CMK (cell line): Measurements from ENCODE around the gene TNS2.
"Not testable (repeated sequence)": the region's sequence is repeated elsewhere in the genome, so short reads cannot be mapped to it uniquely, and the experiment has no call there.

Source experiments
- DNase-seq: peaks from one replicate; pipeline ENCODE4 v3.0.0-alpha.2; 2010; ENCODE audit warnings: low read depth

The TNS2 gene

GRCh38 chr12:53069621-53070410 lies 20.0 kb downstream of the TNS2 start:
- DNase-seq: no peak

DNA sequence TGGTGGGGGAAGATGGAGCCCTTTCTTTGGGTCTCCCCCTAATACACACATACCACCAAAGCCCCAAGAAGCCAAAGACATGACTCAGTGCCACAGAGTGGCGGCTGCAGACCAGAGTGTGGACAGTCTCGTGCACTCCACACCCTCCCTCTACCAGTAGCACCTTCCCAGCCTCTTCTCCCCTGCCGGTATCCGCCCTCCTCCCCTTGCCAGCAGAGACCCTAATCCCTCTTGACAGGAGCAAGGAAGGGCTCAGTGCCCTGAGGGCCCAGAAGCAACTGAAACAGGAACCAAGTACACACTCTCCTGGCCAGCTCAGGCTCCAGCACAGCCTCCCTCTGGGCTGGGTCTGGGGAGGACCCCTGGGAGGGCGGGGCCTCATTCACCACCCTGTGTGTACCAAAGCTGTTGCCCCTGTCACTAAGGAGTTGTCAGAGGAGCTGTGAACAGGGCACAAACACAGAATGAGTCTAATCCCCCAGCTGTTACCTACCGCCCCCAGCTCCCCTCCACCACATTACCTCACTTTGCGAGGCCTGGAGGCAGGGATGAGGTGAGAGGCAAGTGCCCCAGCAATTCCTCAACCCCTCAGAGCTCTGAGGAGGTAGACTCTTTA lies 21.1 kb downstream of the TNS2 start:
- no peak for DNase-seq

DNA sequence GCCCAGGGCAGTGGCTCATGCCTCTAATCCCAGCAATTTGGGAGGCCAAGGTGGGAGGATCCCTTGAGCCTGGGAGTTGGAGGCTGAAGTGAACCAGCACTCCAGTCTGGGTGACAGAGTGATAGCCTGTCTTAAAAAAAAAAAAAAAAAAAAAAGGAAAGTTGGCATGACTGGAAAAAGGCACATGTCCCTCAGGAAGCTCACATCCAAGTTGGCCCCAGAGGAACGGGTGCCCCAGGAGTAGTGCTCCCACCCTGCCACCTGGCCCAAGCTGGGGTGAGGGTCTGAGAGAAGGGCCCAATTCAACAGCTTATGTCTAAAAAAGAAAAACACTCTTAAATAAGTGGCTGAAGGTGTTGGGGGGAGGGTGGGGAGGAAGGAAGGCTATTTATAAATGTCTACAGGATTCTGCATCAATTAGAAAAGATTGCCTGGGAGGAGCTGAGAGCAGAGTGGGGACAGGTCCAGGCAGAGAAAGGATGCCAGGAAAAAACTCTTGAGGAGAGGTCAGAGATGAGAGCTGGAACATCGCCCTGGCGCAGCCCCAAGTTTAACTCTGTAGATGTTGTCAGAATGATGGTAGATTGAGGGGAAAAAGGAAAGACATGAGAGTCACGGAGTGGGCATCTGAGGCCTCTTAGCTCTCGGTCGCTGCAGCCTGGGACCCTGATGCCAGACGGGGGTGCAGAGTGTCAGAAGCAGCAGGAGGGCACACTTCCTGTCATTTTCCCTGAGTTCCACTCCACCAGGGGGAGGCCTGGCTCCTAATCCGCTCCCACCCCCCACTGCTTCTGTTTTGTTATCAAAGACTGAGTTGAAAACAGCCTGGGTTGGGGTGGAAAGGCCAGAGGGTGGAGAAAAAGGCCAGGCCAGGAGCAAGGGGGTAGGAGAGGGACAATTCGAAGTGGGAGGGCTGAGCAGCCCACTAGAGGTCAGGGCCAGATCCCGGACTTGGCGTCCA lies 22.0 kb downstream of the TNS2 start:
- DNase-seq: no peak

DNA sequence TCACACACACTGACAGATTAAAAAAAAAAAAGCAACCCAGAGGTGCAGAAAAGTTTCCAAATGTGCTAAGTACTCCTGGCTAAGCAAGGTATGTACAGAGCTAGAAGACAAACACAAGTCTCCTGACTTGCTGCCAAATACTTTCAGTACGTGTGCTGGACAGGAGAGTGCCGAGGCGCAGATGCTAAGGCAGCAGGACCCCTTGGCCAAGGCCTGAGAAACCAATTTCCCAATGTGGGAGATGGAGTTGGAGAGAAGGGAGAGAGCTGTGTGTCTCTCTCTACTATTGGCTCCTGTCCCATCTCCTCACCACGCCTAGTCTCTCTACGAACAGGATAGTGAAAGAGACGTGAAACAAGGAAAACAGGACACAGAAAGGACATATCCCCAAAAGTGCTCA lies 24.0 kb downstream of the TNS2 start:
- no peak for DNase-seq

DNA sequence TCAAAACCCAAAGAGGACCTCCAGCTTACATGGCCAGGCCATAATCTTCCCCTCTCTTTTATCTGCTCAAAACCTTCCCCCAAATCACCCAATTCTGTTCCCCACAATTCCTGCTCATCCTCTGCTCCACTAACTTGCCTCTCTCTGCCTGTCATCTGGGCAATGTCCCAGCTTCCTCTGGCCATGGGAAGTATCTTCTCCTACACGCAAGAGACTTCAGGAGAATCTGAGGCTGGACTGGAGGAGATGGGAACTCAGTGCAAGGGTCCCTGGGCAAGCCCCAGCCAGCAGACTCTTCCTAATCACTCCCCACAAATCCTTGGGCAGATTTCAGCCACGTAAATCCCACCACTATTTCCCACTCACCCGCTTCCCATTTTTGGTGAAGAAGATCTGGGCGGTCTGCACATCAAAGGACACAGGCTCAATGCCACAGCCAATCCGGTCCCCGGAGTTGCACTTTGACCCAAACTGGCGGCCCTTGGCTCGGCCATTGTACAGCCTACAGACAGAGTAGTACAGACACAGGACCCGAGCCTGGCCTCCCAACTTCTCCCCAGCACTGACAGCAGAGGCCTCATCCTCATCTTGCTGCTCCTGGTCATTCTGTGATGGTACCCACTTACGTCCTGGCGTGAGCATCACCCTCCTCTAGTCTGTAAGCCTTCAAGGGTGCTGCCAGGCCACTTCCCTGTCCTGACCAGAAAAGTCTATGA lies 24.6 kb downstream of the TNS2 start:
- no peak for DNase-seq

DNA sequence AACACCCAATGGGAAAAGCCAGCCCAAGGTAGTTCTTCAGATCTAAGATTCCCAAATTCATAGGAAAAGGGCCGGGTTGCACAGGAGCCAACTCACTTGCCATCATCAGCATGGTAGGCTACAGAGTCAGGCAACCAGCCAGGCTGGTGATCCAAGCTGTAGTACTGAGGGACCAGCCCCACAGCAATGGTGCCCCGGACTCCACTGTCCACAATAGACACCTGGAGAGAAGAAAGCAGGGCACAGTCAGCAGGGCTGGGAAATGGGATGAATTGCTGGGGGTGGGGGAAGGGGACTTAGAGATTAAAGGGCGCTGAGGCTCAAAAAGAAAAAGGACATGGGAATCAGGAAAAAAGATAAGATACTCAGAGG lies 25.1 kb downstream of the TNS2 start:
- no peak for DNase-seq

- no peak for DNase-seq
Observed at GRCh38 chr12:53076461-53076860, 26.6 kb downstream of the TNS2 start.

GRCh38 chr12:53077030-53077429 lies 27.2 kb downstream of the TNS2 start:
- DNase-seq: no peak

DNA sequence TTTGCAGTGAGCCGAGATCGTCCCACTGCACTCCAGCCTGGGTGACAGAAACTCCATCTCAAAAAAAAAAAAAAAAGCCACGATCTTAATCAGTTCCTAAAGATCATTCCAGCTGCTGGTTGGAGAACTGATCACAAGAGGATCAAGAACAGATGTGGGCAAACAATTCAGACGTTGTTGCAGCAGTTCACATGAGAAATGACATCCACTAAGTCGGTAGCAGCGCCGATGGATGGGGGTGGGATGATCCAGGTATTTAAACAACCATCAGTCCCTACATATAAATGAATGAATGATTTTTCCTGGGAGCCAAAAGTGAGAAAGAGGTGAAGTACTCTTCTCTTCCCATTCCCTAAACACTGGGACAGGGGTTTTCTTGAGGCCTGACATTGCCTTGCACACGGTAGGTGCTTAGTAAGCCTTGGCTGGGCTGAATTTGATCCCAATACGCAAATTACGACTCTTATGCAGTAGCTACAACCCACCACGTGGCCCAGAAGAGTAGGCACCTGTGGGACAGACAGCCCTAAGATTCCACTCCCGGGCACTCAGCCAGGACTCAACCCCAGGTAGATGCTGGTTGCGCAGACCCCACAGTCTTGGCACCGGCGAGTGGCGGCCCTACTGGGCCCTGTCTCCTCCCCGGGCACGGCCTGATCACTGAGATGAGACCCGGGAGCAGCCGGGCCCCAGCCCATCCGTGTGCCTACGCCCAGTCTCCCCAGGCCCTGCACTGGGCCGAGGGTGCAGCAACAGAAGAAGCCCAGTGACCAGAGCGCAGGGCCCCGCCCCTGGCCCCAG lies 28.8 kb downstream of the TNS2 start:
- DNase-seq: no peak

- DNase-seq: peak; percentile 95
Observed at GRCh38 chr12:53079226-53080117, 29.6 kb downstream of the TNS2 start, which contains the start of gene SPRYD3. Gene SPRYD3, minus strand, starts transcription at chr12:53079390. Its CDS starts 57 bp downstream, at chr12:53079333.

DNA sequence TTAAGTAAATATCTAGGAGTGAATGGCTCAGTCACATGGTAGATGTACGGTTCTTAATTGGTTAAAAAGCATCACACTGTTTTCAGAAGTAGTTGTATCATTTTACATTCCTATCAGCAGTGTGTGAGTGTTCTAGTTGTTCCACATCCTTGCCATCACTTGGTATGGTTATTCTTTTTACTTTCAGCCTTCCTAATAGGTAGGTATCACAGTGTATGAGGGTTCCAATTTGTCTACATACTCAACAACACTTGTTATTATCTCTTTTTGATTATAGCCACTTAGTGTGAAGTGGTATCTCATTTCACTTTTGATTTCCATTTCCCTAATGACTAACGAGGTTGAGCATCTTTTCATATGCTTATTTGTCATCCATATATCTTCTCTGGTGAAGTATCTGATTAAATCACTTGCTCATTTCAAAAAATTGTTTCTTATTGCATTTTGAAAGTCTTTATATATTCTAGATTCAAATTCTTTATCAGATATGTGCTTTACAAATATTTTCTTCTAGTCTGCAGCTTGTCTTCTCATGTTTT lies 32.8 kb downstream of the TNS2 start:
- no peak for DNase-seq

DNA sequence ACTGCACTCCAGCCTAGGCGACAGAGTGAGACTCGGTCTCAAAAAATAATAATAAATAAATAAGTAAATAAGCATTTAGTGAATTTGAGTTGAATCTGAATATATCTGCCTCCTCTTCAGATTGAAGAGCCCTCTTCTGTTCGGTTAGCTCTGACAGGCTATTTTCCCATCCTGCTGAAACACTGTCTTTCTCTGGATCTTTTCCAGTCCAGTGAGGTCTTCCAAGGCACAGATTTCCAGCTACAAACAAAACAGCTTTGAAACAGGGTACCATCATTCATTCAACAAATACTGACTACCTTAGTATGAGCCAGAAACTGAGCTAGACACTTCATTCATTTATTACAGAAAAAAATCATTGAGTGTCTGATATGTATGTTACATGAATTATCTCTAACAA lies 36.5 kb downstream of the TNS2 start:
- DNase-seq: no peak

DNA sequence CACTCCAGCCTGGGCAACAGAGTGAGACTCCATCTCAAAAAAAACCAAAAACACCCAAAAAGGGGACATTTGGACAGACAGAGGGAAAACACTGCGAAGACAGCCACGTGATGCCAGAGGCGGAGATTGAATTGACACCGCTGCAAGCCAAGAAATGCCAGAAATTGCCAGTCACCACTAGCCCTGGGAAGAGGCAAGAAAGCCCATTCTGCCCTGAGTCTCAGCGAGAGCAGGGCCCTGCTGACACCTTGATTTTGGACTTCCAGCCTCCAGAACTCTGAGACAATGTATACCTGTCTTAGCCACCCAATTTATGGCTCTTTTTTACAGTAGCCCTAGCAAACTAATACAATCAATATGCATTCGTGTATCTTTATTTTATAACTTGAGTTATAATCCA lies 40.2 kb downstream of the TNS2 start:
- no peak for DNase-seq

GRCh38 chr12:53090554-53090953 lies 40.7 kb downstream of the TNS2 start:
- no peak for DNase-seq

DNA sequence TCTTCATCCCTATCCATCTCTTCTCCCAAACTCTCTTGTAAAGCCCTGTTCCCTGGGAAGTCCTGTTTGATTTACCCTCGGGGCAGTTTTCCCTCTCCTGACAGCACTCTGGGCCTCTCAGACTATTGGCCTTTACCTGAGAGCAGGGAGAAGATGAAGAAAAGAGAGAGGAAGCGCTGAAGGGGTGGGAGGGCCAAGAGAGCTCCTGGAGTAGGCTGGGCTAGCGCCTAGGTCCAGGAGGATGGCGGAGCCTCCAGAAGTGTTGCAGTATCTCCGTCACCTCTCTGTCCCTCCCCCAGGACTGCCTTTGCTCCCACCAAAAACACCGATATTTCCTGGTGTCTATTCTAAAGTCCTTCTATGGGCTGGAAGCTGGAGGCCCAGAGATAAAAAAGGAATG lies 41.9 kb downstream of the TNS2 start:
- DNase-seq: no peak

DNA sequence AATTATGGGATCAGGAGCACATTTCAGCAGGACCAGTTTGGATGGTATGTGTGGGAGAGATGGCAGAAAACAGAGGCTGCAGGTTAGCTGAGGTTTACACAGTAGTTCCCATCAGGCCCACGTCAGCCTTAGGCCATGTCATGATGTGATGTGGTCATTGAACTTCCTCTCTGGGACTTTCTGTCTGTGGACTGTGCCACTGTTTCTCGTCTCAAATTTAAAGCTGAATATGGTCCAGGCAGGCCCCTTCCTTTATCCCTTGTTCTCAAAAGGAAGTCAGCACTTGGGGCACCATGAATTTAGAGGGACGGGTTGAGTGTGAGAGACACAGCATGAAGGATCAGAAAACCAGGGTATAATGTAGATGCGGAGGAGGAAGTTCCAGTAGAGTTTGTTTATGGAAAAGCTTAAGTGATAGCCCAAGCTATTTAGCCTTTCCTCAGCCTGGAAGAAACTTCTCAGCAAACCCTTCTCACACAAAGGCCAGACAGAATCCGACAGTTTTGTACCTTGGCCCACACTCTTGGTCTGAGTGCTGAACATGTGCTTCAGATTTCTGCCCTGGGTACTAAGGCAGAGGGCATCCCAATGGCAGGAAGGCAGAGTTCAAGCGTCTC lies 44.0 kb downstream of the TNS2 start:
- no peak for DNase-seq

- no peak for DNase-seq
Observed at GRCh38 chr12:53094394-53094787, 44.5 kb downstream of the TNS2 start.

DNA sequence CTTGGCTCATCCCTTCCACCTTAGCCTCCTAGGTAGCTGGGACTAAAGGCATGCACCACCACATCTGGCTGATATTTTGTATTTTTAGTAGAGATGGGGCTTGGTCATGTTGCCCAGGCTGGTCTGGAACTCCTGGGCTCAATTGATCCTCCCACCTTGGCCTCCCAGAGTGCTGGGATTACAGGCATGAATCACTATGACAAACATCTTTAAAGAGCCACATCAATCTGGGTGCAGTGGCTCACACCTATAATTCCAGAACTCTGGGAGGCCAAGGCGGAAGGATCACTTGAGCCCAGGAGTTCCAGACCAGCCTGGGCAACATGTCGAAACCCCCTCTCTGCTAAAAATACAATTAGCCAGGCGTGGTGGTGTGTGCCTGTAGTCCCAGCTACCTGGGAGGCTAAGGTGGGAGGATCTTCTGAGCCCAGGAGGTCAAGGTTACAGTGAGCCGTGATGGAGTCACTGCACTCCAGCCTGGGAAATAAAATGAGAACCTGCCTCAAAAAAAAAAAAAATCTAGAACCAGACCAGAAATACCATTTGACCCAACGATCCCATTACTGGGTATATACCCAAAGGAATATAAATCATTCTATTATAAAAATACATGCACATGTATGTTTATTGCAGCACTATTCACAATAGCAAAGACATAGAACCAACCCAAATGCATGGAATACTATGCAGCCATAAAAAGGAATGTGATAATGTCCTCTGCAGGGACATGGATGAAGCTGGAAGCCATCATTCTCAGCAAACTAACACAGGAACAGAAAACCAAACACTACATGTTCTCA lies 45.1 kb downstream of the TNS2 start:
- not testable (repeated sequence) for DNase-seq

DNA sequence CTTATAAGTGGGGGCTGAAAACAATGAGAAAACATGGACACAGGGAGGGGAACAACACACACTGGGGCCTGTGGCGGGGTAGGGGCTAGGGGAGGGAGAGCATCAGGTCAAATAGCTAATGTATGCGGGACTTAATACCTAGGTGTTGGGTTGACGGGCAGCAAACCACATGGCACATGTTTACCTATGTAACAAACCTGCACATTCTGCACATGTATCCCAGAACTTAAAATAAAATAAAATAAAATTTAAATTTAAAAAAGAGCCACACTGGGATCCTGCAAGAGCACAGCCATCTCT lies 45.7 kb downstream of the TNS2 start:
- DNase-seq: not testable (repeated sequence)
